AG04450 (cell line): ENCODE measurements around the gene OBSL1. TPM values are rescaled to one million over a fixed set of nuclear protein-coding genes. Genes with fewer than 3 reads are reported as not detected.

Experiments
- CTCF ChIA-PET: fragments of 300-600, 350-600 bp; formaldehyde crosslinking; extraction: SDS; loops from one replicate; lab custom pipeline; 2022; ENCODE audit warnings: antibody characterized with exemption, inconsistent platforms; lab: Charles Lee
- POLR2A ChIA-PET: fragments of 350-600 bp; formaldehyde crosslinking; extraction: SDS; loops from one replicate; lab custom pipeline; 2021; ENCODE audit warnings: antibody characterized with exemption, inconsistent platforms; lab: Yijun Ruan, JAX
- DNase-seq: peaks from one replicate; pipeline ENCODE4 v3.0.0-alpha.2; 2011; ENCODE audit warnings: low read depth, low spot score
- H3K27ac ChIP-seq: one replicate; pipeline ENCODE4 v1.5.1; 2012; ENCODE audit warnings: low read depth, low read length, control low read depth
- H3K27me3 ChIP-seq: one replicate; pipeline ENCODE4 v1.6.0; 2012; ENCODE audit warnings: low read length; ENCODE audit not compliant: control insufficient read depth, insufficient read depth
- H3K4me3 ChIP-seq: 2 replicates; pipeline ENCODE4 v1.5.1; 2011; ENCODE audit warnings: mild to moderate bottlenecking, low read depth, low read length, control low read depth
- H3K9me3 ChIP-seq: 2 replicates; pipeline ENCODE4 v1.5.1; 2012; ENCODE audit warnings: low read length; ENCODE audit not compliant: control insufficient read depth, insufficient read depth
- polyA plus RNA-seq: library from polyadenylated mRNA; depleted of rRNA; stranded (reverse); fragments of >200 nt; gene quantifications from 2 replicates; pipeline ENCODE4 v1.2.3, GENCODE V29; 2011
- TF ChIP-seq, protein P1 (sequence below): IDR thresholded peaks from 2 replicates; pipeline ENCODE4 v1.5.1; 2011; ENCODE audit warnings: low read depth, low read length, control low read depth, inconsistent platforms

Gene OBSL1
- polyA plus RNA-seq, 1 experiment = 35.5 TPM

- no peak overlapping the region for H3K4me3 ChIP-seq
- H3K27me3 ChIP-seq = peaks cover 2% of the 10 kb centered on the region
- POLR2A ChIA-PET = no interaction called here
- no peak for DNase-seq
- no peaks in the 10 kb centered on the region for H3K9me3 ChIP-seq
- TF ChIP-seq, protein P1, sequence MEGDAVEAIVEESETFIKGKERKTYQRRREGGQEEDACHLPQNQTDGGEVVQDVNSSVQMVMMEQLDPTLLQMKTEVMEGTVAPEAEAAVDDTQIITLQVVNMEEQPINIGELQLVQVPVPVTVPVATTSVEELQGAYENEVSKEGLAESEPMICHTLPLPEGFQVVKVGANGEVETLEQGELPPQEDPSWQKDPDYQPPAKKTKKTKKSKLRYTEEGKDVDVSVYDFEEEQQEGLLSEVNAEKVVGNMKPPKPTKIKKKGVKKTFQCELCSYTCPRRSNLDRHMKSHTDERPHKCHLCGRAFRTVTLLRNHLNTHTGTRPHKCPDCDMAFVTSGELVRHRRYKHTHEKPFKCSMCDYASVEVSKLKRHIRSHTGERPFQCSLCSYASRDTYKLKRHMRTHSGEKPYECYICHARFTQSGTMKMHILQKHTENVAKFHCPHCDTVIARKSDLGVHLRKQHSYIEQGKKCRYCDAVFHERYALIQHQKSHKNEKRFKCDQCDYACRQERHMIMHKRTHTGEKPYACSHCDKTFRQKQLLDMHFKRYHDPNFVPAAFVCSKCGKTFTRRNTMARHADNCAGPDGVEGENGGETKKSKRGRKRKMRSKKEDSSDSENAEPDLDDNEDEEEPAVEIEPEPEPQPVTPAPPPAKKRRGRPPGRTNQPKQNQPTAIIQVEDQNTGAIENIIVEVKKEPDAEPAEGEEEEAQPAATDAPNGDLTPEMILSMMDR = no peak
- CTCF ChIA-PET = interaction anchor here (1.0 kb wide), 1 partner anchor 73 kb away, joined by 3 read pairs; no protein-coding TSS in a partner anchor
- H3K27ac ChIP-seq = no peak overlapping the region
These were observed 45.2 kb upstream of the OBSL1 start for GRCh38 chr2:219616550-219616949.

- DNase-seq = no peak
- CTCF ChIA-PET = interaction anchor here (1.0 kb wide), 1 partner anchor 74 kb away, joined by 3 read pairs; no protein-coding TSS in a partner anchor
- Histone ChIP-seq H3K27me3 (no peaks in the 10 kb centered on the region), H3K4me3 (no peak overlapping the region), H3K27ac (no peak overlapping the region), H3K9me3 (no peaks in the 10 kb centered on the region)
- TF ChIP-seq, protein P1 = no peak
- POLR2A ChIA-PET = no interaction called here
These were observed 44.6 kb upstream of the OBSL1 start for GRCh38 chr2:219615894-219616293.

DNA sequence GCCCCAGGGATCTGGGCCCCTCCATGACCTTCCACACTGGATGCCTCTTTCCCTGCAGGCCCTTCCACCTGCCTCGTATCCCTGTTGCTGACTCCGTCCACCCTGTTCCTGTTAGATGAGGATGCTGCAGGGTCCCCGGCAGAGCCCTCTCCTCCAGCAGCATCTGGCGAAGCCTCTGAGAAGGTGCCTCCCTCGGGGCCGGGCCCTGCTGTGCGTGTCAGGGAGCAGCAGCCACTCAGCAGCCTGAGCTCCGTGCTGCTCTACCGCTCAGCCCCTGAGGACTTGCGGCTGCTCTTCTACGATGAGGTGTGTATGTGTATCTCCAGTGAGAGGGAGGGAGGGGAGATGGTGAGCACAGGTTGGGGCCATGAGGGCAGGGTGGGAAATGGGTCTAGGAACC lies 43.7 kb upstream of the OBSL1 start:
- H3K27ac ChIP-seq = no peak overlapping the region
- H3K4me3 ChIP-seq = no peak overlapping the region
- no peak for DNase-seq
- ChIA-PET CTCF (no interaction called here), POLR2A (no interaction called here)
- no peaks in the 10 kb centered on the region for H3K9me3 ChIP-seq
- TF ChIP-seq, protein P1 = no peak
- no peaks in the 10 kb centered on the region for H3K27me3 ChIP-seq

DNA sequence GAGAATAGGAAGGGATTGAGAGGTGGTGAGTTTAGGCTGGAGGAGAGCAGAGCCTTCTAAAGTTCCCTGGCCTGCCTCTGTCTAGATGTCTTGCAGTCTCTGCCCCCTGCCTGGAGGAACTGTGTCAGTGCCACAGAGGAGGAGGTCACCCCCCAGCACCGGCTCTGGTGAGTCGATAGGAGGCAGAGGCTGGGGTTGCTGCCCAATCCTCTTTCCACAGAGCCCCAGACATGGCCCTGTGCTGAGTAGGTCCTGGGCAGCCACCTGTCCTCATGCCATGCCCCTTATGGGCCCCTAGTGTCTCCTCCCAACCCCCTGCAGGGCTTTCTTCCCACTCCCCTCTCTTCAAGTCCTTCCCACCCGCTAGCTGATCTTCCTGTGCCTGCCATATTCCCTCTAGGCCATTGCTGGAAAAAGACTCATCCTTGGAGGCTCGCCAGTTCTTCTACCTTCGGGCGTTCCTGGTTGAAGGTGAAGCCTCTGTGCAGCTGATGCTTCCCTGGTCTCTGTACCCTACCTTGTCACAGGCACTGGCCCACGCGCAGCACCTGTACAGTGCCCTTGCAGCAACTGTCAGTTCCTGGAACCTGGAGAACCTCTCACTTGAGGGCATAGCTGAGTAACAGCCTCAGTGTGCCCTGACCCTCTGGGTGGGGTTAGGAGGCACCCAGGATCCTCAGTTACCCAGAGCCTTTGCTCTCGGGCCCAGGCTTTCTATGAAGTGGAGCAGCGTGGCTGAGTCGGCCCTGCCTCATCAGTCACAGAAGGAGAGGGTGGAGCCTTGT lies 42.9 kb upstream of the OBSL1 start:
- CTCF ChIA-PET = no interaction called here
- TF ChIP-seq, protein P1 = no peak
- POLR2A ChIA-PET = no interaction called here
- Histone ChIP-seq H3K4me3 (no peak overlapping the region), H3K27ac (no peak overlapping the region), H3K27me3 (no peaks in the 10 kb centered on the region), H3K9me3 (no peaks in the 10 kb centered on the region)
- no peak for DNase-seq

- CTCF ChIA-PET = no interaction called here
- no peak overlapping the region for H3K4me3 ChIP-seq
- H3K27ac ChIP-seq = no peak overlapping the region
- no peaks in the 10 kb centered on the region for H3K27me3 ChIP-seq
- POLR2A ChIA-PET = interaction anchor here (0.5 kb wide), 1 partner anchor 841 kb away, joined by 3 read pairs; no protein-coding TSS in a partner anchor
- no peaks in the 10 kb centered on the region for H3K9me3 ChIP-seq
- TF ChIP-seq, protein P1 = no peak
- DNase-seq = no peak
These were observed 42.2 kb upstream of the OBSL1 start for GRCh38 chr2:219613461-219614070.
